HCT116 (cell line): ENCODE data around the gene UBE3C.

Experiments used
- CEBPB ChIP-seq: IDR thresholded peaks from 2 replicates; pipeline ENCODE4 v1.6.1; 2012; ENCODE audit warnings: low read depth
- EZH2 ChIP-seq: fragments of 200-600 bp; sonication (generic); IDR thresholded peaks from 2 replicates; pipeline ENCODE4 v1.6.1; 2017; ENCODE audit warnings: antibody characterized with exemption, mixed run types
- POLR2A ChIP-seq: IDR thresholded peaks from 2 replicates; pipeline ENCODE4 v1.7.0; 2011; ENCODE audit warnings: borderline replicate concordance; ENCODE audit not compliant: insufficient read depth, insufficient read length; ENCODE audit errors: extremely low read depth
- RAD21 ChIP-seq: IDR thresholded peaks from 2 replicates; pipeline ENCODE4 v1.6.1; 2012; ENCODE audit warnings: low read depth, mild to moderate bottlenecking
- SP1 ChIP-seq: IDR thresholded peaks from 2 replicates; pipeline ENCODE4 v1.6.1; 2012; ENCODE audit warnings: low read depth
- ZNF274 ChIP-seq: fragments of 200-500 bp; sonication (Bioruptor generic); IDR thresholded peaks from 2 replicates; pipeline ENCODE4 v1.6.1; 2014; ENCODE audit warnings: mild to moderate bottlenecking, low read depth, low read length, inconsistent platforms
- TF ChIP-seq, protein P1 (sequence below), 3 experiments: fragments of 200-600 bp in 1 of 3; sonication (generic) in 1 of 3; IDR thresholded peaks in 2 of 3; conservative IDR thresholded peaks in 1 of 3; 2 replicates each; pipeline ENCODE4 v1.5.1; 2012 to 2017; ENCODE audit warnings: low read depth in 2 of 3, low read length in 2 of 3, antibody characterized with exemption in 1 of 3, borderline replicate concordance in 1 of 3, control low read depth in 1 of 3, mild to moderate bottlenecking in 1 of 3, mixed read lengths in 1 of 3, mixed run types in 1 of 3, moderate library complexity in 1 of 3; ENCODE audit not compliant: insufficient read depth in 1 of 3

DNA sequence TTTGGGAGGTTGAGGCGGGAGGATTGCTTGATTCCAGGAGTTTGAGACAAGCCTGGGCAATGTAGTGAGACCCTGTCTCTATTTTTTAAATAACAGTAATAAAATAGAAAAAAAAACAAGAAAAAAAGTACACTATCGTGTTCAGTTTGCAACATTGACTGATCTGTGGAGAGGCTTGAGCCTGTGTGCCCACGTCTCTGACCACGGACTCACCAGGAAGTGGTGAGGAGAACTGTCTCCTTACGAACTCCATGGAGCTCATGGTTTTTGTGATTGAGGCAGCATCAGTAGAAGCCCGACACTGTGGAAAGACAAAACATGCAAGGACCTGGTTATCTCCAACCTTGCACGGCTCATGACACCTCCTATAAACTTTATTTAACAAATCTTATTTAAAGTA lies 174.2 kb downstream of the UBE3C start:
- TF ChIP-seq ZNF274 (no peak), POLR2A (no peak), RAD21 (no peak), CEBPB (no peak), EZH2 (no peak), SP1 (no peak)
- TF ChIP-seq, protein P1, sequence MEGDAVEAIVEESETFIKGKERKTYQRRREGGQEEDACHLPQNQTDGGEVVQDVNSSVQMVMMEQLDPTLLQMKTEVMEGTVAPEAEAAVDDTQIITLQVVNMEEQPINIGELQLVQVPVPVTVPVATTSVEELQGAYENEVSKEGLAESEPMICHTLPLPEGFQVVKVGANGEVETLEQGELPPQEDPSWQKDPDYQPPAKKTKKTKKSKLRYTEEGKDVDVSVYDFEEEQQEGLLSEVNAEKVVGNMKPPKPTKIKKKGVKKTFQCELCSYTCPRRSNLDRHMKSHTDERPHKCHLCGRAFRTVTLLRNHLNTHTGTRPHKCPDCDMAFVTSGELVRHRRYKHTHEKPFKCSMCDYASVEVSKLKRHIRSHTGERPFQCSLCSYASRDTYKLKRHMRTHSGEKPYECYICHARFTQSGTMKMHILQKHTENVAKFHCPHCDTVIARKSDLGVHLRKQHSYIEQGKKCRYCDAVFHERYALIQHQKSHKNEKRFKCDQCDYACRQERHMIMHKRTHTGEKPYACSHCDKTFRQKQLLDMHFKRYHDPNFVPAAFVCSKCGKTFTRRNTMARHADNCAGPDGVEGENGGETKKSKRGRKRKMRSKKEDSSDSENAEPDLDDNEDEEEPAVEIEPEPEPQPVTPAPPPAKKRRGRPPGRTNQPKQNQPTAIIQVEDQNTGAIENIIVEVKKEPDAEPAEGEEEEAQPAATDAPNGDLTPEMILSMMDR (IDR thresholded peaks at IDR 0.05 in 2 of 3, conservative IDR thresholded peaks at IDR 0.05 in 1 of 3; ENCODE audit: borderline replicate concordance in 1 of 3, insufficient read depth in 1 of 3, low read depth in 2 of 3, low read length in 2 of 3) = no peak
